ENCODE data around the gene FYCO1. TPM values are rescaled to one million over a fixed set of nuclear protein-coding genes. Genes with fewer than 3 reads are reported as not detected.

Gene FYCO1
- total and polyA plus RNA-seq, 9 of the 15 experiments (the other 6 are each of a cell fraction or from before 2014, with no cell fraction given): 2.1 to 13.8 (median 7.4) TPM

DNA sequence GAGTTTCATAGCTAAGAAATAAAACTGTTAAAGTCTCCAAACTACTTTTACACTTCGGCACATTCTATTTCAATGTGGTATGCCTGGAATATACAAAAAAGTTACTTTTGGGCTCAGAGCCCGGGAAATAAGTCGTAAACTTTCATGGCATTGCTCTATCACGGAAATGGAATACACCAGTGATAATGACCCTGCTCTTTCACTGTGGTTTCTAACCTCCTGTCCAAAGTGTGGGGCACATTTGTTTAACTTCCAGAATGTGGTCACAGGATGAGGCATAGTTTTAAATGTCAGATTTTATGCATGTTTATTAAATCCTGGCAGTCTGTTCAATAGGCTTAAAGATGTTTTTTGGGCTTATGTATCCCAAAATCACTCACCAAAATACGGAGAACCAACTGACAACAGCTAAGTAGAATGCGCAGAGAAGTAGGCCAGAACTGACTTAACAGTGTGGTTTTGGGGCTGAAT, 47.3 kb downstream of the FYCO1 start:
- ChIA-PET CTCF (ENCODE audit: low intra/inter-chr PET ratio) (no interaction called here), POLR2A (interaction anchor here (1.2 kb wide), 1 partner anchor 9 kb away, joined by 3 read pairs; no protein-coding TSS in a partner anchor)
- no peaks in the 10 kb centered on the region for H3K4me1 ChIP-seq (replicated peaks in 1 of 2; ENCODE audit: control insufficient read depth in 2 of 2, insufficient read depth in 2 of 2, low read length in 2 of 2)
- BruUV-seq (replicated peaks): no TSS peak
- H3K4me3 ChIP-seq: no peak overlapping the region
- peaks cover 9% of the 10 kb centered on the region for H3K9me1 ChIP-seq (ENCODE audit: control insufficient read depth, insufficient read depth, low read length)
- 98% methylated on average over 6 of the region's 6 CpGs for WGBS (ENCODE audit: insufficient coverage, low coverage, missing lambda C conversion rate)
- intact Hi-C loops (cut with micrococcal nuclease): no loop called here
- FAIRE-seq (no peak), DNase-seq (ENCODE audit: extremely low read depth in 1 of 4, low spot score in 3 of 4) (no peak), ATAC-seq (no peak)
- no peak overlapping the region for H3K27ac ChIP-seq (ENCODE audit: extremely low read depth, low read depth, low read length)
- H3K4me2 ChIP-seq (ENCODE audit: insufficient read depth, low read length): no peak overlapping the region
- 0 out of 2 replicates have a peak, but pooled peaks cover 10% of the 10 kb centered on the region for H4K20me1 ChIP-seq (replicated peaks; ENCODE audit: control insufficient read depth, insufficient read depth, low read length)
- H3K27me3 ChIP-seq (ENCODE audit: control insufficient read depth in 2 of 2, insufficient read depth in 2 of 2, low read length in 2 of 2): no peaks in the 10 kb centered on the region
- in situ Hi-C loops (cut with MboI): no loop called here
- TF ChIP-seq ATF1 (CRISPR knock-in tag; IDR thresholded peaks at IDR 0.05) (no peak), ATF1 (tag; IDR thresholded peaks at IDR 0.05) (no peak), PYGO2 (tag; IDR thresholded peaks at IDR 0.05) (no peak), STAT5B (CRISPR knock-in tag; IDR thresholded peaks at IDR 0.05) (no peak), ZZZ3 (IDR thresholded peaks at IDR 0.05) (no peak), ZKSCAN3 (CRISPR knock-in tag; IDR thresholded peaks at IDR 0.05) (no peak), BCL6 (CRISPR knock-in tag; IDR thresholded peaks at IDR 0.05) (no peak), ZNF584 (CRISPR knock-in tag; IDR thresholded peaks at IDR 0.05; ENCODE audit: low read depth) (no peak), NFYB (IDR thresholded peaks at IDR 0.05; ENCODE audit: extremely low read depth, insufficient read length) (no peak), SAFB (IDR thresholded peaks at IDR 0.05; ENCODE audit: borderline replicate concordance, low read depth, low read length) (no peak), NFXL1 (CRISPR knock-in tag; IDR thresholded peaks at IDR 0.05) (no peak), STAT5A (IDR thresholded peaks at IDR 0.05; ENCODE audit: borderline replicate concordance, low read length) (no peak), COPS2 (conservative IDR thresholded peaks at IDR 0.05) (no peak), KAT2B (IDR thresholded peaks at IDR 0.05; ENCODE audit: low read depth, low read length) (no peak), ARHGAP35 (IDR thresholded peaks at IDR 0.05; ENCODE audit: partially characterized antibody) (no peak), EGR1 (conservative IDR thresholded peaks at IDR 0.05) (no peak)
- TF ChIP-seq, protein P1, sequence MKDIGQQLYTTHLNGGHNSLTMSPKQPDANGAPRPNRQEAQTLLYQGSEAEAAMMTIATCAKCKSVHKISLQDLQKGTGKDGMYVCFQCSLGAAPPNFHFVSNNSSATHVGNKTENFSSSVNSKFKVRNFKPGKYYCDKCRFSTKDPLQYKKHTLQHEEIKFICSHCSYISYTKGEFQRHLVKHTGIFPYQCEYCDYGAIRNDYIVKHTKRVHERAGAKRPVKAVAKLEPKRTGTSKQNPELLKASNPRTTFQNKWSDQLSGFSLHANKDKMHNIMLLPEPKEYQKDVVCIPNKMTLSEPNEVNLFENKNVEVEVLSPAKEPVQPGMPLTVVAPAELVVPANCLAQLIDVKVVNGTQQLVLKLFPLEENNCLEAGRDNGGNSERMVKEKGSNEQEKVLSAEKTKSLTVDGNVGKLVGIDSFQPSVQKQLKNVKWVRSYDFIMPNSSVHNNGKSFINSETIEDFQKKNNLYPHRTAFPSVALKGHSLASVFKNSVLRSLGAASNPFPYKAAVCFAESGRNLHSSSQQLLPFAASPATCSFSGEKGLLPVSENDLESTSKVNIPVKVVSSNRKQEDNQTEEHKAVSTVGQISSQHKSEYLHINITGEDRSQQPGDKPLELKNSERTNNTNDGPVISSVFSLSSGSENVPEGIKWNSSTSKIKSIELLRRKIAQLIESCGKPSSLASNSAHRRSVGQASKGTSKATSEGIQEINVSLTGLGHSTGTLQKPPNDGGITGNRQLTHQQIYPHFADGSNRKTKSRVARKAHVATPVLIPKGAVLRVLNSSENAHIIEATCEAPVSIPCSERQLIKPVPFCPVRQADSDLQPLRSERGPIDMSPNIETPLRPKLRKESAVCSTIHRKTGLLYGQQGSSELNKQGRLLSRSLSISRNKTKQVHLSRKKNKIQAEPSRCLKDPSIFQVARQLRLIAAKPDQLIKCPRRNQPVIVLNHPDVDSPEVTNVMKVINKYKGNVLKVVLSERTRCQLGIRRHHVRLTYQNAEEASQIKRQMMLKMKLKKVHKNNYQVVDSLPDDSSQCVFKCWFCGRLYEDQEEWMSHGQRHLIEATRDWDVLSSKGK (CRISPR knock-in tag; IDR thresholded peaks at IDR 0.05): no peak
- TF ChIP-seq, protein P2, sequence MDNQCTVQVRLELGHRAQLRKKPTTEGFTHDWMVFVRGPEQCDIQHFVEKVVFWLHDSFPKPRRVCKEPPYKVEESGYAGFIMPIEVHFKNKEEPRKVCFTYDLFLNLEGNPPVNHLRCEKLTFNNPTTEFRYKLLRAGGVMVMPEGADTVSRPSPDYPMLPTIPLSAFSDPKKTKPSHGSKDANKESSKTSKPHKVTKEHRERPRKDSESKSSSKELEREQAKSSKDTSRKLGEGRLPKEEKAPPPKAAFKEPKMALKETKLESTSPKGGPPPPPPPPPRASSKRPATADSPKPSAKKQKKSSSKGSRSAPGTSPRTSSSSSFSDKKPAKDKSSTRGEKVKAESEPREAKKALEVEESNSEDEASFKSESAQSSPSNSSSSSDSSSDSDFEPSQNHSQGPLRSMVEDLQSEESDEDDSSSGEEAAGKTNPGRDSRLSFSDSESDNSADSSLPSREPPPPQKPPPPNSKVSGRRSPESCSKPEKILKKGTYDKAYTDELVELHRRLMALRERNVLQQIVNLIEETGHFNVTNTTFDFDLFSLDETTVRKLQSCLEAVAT (IDR thresholded peaks at IDR 0.05): no peak
- TF ChIP-seq, protein P3, sequence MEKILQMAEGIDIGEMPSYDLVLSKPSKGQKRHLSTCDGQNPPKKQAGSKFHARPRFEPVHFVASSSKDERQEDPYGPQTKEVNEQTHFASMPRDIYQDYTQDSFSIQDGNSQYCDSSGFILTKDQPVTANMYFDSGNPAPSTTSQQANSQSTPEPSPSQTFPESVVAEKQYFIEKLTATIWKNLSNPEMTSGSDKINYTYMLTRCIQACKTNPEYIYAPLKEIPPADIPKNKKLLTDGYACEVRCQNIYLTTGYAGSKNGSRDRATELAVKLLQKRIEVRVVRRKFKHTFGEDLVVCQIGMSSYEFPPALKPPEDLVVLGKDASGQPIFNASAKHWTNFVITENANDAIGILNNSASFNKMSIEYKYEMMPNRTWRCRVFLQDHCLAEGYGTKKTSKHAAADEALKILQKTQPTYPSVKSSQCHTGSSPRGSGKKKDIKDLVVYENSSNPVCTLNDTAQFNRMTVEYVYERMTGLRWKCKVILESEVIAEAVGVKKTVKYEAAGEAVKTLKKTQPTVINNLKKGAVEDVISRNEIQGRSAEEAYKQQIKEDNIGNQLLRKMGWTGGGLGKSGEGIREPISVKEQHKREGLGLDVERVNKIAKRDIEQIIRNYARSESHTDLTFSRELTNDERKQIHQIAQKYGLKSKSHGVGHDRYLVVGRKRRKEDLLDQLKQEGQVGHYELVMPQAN (IDR thresholded peaks at IDR 0.05; ENCODE audit: borderline replicate concordance): no peak
- H3K36me3 ChIP-seq (ENCODE audit: control insufficient read depth, insufficient read depth, low read length): peaks cover 73% of the 10 kb centered on the region; the same call in 2 of the 3 replicates
- no peak overlapping the region for H3K9ac ChIP-seq (ENCODE audit: insufficient read depth in 1 of 2, low read depth in 2 of 2, low read length in 2 of 2)
- H3K79me2 ChIP-seq (ENCODE audit: control insufficient read depth, insufficient read depth, low read length): no peaks in the 10 kb centered on the region
- H2AFZ ChIP-seq (ENCODE audit: low read depth, low read length): no peak overlapping the region
- no peaks in the 10 kb centered on the region for H3K9me3 ChIP-seq (replicated peaks; ENCODE audit: control insufficient read depth, insufficient read depth, low read depth, low read length)

Measured in K562 (cell line).